Activated naive CD4-positive, alpha-beta T cell treated with anti-CD3 and anti-CD28 coated beads, Interleukin-2, amount 50 U/mL, for 24 hours (primary cell): Measurements from ENCODE around the gene FUZ.

Experiments used
- H3K27ac Mint-ChIP-seq: one replicate; pipeline ENCODE4 v1.8.0; 2021; ENCODE audit warnings: mild to moderate bottlenecking, mixed read lengths
- H3K27me3 Mint-ChIP-seq: one replicate; pipeline ENCODE4 v1.8.0; 2021; ENCODE audit warnings: mixed read lengths
- H3K36me3 Mint-ChIP-seq: one replicate; pipeline ENCODE4 v1.8.0; 2021; ENCODE audit warnings: mixed read lengths
- H3K4me1 Mint-ChIP-seq: one replicate; pipeline ENCODE4 v1.8.0; 2021; ENCODE audit warnings: mixed read lengths
- H3K4me3 Mint-ChIP-seq: one replicate; pipeline ENCODE4 v1.8.0; 2021; ENCODE audit warnings: mild to moderate bottlenecking, mixed read lengths
- H3K9me3 Mint-ChIP-seq: one replicate; pipeline ENCODE4 v1.8.0; 2021; ENCODE audit warnings: mixed read lengths

Gene FUZ

DNA sequence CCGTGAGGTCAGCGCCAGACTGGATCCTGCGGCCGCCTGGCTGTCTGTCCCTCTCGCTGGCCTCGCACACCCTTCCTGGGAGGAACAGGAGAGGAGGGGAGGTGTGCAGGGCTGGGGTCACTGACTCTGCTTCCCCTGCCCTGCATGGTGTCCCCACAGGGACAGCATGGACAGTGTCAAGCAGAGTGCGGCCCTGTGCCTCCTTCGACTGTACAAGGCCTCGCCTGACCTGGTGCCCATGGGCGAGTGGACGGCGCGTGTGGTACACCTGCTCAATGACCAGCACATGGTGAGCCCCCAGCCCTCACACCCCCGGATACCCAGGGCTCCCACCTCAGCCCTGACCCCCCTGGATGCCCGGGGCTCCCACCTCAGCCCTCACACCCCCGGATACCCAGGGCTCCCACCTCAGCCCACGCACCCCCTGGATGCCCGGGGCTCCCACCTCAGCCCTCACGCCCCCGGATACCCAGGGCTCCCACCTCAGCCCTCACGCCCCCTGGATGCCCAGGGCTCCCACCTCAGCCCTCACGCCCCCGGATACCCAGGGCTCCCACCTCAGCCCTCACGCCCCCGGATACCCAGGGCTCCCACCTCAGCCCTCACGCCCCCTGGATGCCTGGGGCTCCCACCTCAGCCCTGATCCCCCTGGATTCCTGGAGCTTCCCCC is 21.2 kb downstream of the FUZ start:
- H3K27me3 Mint-ChIP-seq, result no peaks in the 10 kb centered on the region

DNA sequence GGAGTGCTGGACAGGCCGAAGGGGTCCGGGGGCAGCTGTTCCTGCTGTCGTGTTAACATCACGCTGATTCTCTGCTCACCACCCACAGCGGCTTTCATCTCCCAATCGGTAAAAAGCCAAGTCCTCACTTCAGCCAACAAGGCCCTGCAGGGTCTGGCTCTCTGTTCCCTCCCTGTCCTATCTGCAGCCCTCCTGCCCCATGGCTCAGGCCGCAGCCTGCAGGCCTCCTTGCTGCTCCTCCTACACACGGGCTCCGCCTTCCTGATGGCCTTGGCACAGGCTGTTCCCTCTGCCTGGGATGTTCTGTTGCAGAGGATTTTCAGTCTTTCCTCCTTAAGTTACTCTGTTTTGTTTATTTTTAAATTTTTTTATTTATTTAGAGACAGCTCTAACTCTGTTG is 22.2 kb downstream of the FUZ start:
- peaks cover 8% of the 10 kb centered on the region for H3K4me1 Mint-ChIP-seq
- H3K27me3 Mint-ChIP-seq, result no peaks in the 10 kb centered on the region
- H3K36me3 Mint-ChIP-seq, result peaks cover 7% of the 10 kb centered on the region
- no peaks in the 10 kb centered on the region for H3K9me3 Mint-ChIP-seq
- H3K4me3 Mint-ChIP-seq, result no peak overlapping the region
- no peak overlapping the region for H3K27ac Mint-ChIP-seq

More for the DNA sequence above, 21.2 kb downstream of the FUZ start:
- Mint-ChIP-seq H3K27ac (no peak overlapping the region), H3K36me3 (peaks cover 5% of the 10 kb centered on the region), H3K4me1 (peaks cover 8% of the 10 kb centered on the region), H3K9me3 (no peaks in the 10 kb centered on the region), H3K4me3 (no peak overlapping the region)

DNA sequence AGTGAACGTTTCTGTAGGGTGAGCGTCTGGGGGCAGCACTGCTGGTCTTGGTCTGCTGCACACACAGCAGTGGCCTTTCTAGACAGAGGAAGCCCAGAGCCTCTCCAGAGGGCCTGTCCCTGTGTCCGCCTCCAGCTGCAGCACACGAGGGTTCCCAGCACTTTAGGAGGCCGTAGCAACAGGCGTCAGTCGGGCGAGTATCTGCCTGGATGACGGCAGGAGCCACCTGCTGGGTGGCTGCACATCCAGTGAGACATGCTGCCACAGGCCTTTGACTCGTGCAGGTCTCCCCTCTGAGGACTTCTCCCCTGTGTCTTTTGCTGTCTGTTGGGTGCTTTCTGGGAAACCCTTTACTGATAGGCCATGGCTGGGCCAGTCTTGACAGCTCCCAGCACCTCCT is 24.2 kb downstream of the FUZ start:
- H3K27me3 Mint-ChIP-seq, result no peaks in the 10 kb centered on the region
- no peak overlapping the region for H3K27ac Mint-ChIP-seq
- H3K4me3 Mint-ChIP-seq, result no peak overlapping the region
- peaks cover 13% of the 10 kb centered on the region for H3K36me3 Mint-ChIP-seq
- H3K4me1 Mint-ChIP-seq, result peaks cover 8% of the 10 kb centered on the region
- no peaks in the 10 kb centered on the region for H3K9me3 Mint-ChIP-seq

DNA sequence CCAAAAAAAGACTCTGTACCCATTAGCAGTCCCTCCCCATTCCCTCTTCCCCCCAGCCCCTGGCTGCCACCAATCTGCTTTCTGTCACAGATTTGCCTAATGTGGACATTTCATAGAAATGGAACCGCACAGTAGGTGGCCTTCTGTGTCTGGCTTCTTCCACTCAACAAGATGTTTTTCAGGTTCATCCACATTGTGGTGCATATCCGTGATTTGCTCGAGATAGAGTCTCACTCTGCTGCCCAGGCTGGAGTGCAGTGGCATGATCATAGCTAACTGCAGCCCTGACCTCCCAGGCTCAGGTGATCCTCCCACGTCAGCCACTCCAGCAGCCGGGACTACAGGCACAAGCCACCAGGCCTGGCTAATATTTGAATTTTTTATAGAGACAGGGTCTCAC is 25.3 kb downstream of the FUZ start:
- H3K4me1 Mint-ChIP-seq, result peaks cover 4% of the 10 kb centered on the region
- no peaks in the 10 kb centered on the region for H3K9me3 Mint-ChIP-seq
- no peak overlapping the region for H3K27ac Mint-ChIP-seq
- H3K27me3 Mint-ChIP-seq, result no peaks in the 10 kb centered on the region
- H3K4me3 Mint-ChIP-seq, result no peak overlapping the region
- H3K36me3 Mint-ChIP-seq, result peaks cover 16% of the 10 kb centered on the region

DNA sequence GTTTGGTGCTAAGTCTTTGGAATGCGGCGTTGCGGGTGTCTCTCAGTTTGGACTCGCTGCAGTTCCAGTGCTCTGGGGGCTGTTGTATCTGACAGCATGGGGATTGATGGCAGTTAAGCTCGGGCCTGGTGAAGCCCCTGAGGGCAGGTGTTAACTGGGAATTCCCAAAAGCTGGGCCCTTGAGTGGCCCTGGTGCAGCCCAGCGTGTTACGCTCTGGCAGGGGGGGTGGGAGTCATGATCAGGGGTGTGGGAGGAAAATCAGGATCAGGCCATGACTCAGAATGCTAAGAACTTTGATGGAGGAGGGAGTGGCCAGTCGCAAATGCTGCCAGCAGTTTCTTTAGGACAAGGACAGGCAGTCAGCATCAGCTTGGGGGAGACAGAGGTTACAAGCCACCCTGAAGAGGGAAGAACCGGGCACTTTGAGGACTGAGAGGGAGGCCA is 26.7 kb downstream of the FUZ start:
- peaks cover 16% of the 10 kb centered on the region for H3K36me3 Mint-ChIP-seq
- no peaks in the 10 kb centered on the region for H3K27me3 Mint-ChIP-seq
- no peak overlapping the region for H3K27ac Mint-ChIP-seq
- H3K4me1 Mint-ChIP-seq, result peaks cover 4% of the 10 kb centered on the region
- no peak overlapping the region for H3K4me3 Mint-ChIP-seq
- H3K9me3 Mint-ChIP-seq, result no peaks in the 10 kb centered on the region

DNA sequence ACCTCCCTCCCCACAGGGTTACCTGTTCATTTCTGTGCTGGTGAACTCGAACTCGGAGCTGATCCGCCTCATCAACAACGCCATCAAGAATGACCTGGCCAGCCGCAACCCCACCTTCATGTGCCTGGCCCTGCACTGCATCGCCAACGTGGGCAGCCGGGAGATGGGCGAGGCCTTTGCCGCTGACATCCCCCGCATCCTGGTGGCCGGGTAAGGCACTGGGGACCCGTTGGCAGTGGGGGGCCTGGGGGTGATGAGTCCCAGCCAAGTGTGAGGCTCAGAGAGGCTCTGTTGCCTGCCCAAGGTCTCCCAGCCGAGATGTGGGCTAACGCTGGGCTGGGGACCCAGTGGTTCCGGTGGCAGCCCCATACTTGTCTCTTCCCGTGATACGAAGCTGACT is 30.6 kb downstream of the FUZ start:
- no peak overlapping the region for H3K4me3 Mint-ChIP-seq
- H3K9me3 Mint-ChIP-seq, result no peaks in the 10 kb centered on the region
- no peaks in the 10 kb centered on the region for H3K27me3 Mint-ChIP-seq
- peaks cover 18% of the 10 kb centered on the region for H3K4me1 Mint-ChIP-seq
- peaks cover 13% of the 10 kb centered on the region for H3K36me3 Mint-ChIP-seq
- no peak overlapping the region for H3K27ac Mint-ChIP-seq

DNA sequence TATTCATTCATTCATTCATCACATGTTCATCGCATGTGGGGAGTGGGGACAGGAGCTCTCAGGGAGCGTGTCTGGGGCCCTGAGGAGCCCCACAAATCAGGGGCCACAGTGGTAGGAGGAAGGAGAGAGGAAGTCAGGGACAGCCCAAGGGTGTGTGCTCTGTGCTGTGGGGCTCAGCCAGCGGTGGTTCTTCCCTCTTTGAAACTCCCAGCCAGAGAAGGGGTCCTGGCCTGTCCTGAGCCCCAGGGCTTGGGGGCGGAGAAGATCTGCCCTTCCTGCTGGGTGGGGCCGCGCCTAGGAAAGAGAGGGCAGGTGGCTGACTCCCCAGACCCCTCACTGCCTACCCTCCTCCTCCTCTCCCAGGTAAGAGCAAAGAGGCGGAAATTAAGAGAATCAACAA is 31.7 kb downstream of the FUZ start:
- Mint-ChIP-seq H3K9me3 (no peaks in the 10 kb centered on the region), H3K27ac (peak overlapping the region; percentile 57), H3K36me3 (peaks cover 11% of the 10 kb centered on the region), H3K27me3 (no peaks in the 10 kb centered on the region), H3K4me3 (no peak overlapping the region), H3K4me1 (peaks cover 20% of the 10 kb centered on the region)

DNA sequence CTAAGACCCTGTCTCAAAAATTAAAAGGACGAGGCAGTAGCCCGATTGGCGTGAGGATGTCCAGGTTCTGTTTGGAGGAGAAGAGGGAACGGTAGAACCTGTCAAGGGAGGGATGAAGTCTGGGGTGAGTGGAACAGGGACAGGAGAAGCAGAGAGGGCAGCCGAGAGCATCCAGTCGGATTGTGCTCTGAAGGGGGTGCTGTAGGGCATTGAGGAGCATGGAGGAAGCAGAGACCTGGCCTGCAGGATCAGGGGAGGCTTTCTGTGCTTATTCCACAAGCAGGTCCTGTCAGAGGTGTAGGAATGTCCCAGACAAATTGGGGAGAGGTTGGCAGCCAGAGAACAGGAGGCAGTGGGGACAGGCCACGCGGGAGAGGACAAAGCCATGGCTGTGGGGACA is 32.2 kb downstream of the FUZ start:
- peaks cover 11% of the 10 kb centered on the region for H3K36me3 Mint-ChIP-seq
- no peaks in the 10 kb centered on the region for H3K9me3 Mint-ChIP-seq
- peaks cover 24% of the 10 kb centered on the region for H3K4me1 Mint-ChIP-seq
- no peak overlapping the region for H3K4me3 Mint-ChIP-seq
- H3K27me3 Mint-ChIP-seq, result no peaks in the 10 kb centered on the region
- peak overlapping the region; percentile 57 for H3K27ac Mint-ChIP-seq

DNA sequence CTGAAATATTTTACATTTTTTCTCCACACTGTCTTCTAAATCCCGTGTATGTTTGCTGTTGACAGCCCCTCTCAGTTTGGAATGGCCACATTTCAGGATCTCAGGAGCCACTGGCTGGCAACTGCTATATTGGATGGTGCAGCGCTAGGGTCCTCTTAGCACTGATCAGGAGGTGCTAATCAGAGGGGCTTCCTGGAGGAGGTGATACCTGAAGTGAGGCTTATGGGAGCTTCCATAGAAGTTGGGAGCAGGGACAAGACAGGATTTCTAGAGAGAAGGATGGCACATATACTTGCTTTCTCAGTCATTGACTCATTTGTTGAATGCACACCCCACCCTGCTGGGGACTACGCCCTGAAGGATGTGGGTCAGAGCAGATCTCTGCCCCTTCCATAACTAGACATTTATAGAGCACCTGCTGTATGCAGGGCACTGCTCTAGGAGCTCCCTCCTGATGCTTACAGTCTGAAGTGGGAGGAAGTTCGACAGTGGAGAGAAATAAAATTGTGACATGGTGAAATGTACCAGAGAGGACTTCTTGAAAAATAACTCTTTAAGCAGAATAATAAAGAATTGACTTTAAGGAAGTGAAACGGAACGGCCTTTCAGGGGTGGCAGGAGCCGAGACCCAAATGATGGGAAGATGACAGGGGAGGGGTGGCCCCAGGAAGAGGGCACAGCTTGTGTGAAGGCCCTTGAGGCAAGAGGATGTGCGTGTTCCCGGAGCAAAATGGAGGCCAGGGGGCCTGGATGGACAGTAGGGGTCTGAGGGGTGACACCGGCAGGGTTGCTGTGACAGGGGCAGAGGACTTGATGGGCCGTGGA is 33.1 kb downstream of the FUZ start:
- no peaks in the 10 kb centered on the region for H3K9me3 Mint-ChIP-seq

DNA sequence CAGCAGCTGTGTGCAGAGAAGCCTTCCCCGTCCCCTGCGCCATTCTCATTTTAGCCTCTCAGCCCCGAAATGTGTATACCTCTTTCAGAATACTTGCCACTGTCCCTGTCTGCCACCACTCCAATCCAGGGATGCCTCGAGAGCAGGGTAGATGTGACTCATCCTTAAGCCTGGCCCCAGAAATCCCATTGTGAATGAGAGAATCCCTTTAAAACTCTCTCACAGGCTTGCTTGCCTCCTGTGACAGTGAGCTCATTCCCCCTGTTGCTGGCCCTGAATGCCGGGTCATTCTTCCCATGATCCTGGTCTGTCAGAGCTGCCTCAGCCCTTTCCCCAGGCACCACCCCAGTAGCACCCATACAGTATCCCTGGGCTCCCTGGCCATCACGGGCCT is 36.7 kb downstream of the FUZ start:
- H3K36me3 Mint-ChIP-seq, result peaks cover 4% of the 10 kb centered on the region
- H3K27me3 Mint-ChIP-seq, result no peaks in the 10 kb centered on the region
- peak overlapping the region; percentile 72 for H3K27ac Mint-ChIP-seq
- H3K4me3 Mint-ChIP-seq, result no peak overlapping the region
- peaks cover 36% of the 10 kb centered on the region for H3K4me1 Mint-ChIP-seq
- H3K9me3 Mint-ChIP-seq, result no peaks in the 10 kb centered on the region

More for the DNA sequence above, 33.1 kb downstream of the FUZ start:
- no peak overlapping the region for H3K27ac Mint-ChIP-seq
- no peak overlapping the region for H3K4me3 Mint-ChIP-seq
- H3K27me3 Mint-ChIP-seq, result no peaks in the 10 kb centered on the region
- H3K4me1 Mint-ChIP-seq, result peaks cover 24% of the 10 kb centered on the region
- peaks cover 7% of the 10 kb centered on the region for H3K36me3 Mint-ChIP-seq

DNA sequence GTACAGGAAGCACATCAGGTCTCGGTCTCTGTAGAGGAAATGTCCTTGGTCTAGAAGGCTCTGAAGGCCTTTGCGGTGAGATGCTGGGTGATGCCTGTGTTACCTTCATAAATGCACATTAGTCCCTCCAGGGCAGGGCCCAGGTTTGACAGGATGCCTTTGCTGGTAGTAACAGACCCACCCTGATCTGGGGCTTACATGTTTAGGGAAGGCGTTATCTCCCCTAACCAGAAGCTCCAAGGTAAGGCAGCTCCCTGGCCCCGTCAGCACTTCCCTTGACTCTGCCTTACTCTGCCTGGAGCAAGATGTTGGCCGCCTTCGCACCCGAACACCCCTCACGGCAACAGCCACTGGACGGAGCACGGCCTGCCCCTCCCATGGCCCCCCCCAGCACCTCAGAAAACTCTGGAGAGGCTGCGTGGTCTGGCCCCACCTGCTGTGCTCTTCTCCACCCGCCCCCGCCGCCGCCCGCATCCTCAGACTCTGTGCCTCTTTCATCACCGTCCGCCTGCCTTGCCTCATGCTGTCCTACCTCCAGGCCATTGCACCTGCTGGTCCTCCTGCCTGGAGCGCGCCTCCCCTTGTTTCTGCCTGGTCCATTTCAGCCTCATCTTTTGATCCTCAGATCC is 37.2 kb downstream of the FUZ start:
- Mint-ChIP-seq H3K4me3 (no peak overlapping the region), H3K27ac (peak overlapping the region; percentile 72), H3K9me3 (no peaks in the 10 kb centered on the region), H3K27me3 (no peaks in the 10 kb centered on the region), H3K4me1 (peaks cover 35% of the 10 kb centered on the region), H3K36me3 (peaks cover 2% of the 10 kb centered on the region)

DNA sequence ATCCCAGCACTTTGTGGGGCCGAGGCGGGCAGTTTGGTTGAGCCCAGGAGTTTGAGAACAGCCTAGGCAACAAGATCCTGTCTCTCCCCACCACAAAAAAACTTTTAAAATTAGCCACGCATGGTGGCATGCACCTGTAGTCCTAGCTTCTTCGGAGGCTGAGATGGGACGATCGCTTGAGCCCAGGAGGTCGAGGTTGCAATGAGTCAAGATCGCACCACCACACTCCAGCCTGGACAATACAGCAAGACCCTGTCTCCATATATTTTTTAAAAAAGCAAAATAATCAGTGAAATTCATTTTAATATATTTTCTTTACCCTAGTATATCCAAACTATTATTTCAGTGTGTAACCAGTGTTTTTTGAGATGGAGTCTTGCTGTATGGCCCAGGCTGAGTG is 38.1 kb downstream of the FUZ start:
- Mint-ChIP-seq H3K4me1 (peaks cover 32% of the 10 kb centered on the region), H3K9me3 (no peaks in the 10 kb centered on the region), H3K27me3 (no peaks in the 10 kb centered on the region), H3K27ac (no peak overlapping the region), H3K36me3 (peaks cover 2% of the 10 kb centered on the region), H3K4me3 (no peak overlapping the region)

DNA sequence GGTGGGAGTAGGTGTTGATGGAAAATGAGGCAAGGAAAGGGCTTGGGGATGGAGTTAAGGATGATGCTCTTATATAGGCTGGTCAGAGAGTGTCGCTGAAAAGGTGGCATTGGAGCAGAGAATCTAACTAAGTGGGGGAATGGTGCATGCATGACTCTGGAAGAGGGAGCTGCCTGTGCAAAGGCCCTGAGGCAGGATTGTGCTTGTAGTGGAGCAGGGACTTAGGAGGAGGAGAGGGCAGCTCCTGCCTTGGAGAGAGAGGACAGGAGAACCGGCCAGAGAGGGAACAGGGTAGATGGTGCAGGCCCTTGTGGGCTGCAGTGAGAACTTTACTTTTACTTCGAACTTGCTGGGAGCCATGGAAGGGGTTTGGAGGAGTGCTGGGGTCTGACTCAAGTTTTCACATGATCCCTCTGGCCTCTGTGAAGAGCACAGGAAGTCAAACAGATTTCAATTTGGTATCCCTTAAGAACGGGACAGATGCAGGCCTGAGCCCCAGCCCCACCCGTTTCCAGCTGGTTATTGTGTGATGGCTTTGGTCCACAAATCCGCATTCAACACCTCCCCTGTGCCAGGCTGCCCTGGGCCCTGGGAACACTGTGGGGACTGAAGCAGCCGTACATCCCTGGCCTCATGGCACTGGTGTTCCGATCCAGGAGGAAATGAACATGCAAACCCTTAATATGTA is 39.3 kb downstream of the FUZ start:
- Mint-ChIP-seq H3K4me1 (peaks cover 35% of the 10 kb centered on the region), H3K27me3 (no peaks in the 10 kb centered on the region), H3K27ac (no peak overlapping the region), H3K9me3 (no peaks in the 10 kb centered on the region), H3K4me3 (no peak overlapping the region), H3K36me3 (peaks cover 2% of the 10 kb centered on the region)

DNA sequence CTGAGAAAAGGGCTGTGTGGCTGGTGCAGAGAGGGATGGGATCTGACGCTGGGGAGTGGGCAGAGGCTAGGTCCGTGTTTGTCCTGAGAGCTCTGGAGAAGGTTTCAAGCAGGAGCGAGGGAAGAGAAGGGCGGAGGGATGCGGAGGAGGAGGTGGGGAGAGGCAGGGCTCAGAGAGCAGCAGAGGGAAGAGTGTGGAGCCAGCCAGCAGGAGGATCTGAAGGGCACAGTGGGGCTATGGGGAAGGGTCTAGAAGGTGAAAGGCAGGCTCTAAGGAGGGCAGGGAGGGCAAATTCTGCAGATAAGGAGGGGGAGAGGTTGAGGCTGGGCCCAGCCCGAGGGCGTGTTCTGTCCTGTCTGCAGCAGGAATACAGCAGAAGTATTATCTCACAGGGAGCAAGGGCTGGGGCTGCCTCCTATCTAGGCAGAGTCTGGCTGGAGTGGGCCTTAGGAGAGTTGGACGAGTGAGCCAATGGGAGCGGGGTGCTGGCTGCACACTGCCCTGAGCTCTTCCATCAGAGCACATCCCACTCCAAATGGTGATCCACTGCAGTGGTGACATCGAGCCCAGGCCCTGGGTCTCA is 40.2 kb downstream of the FUZ start:
- Mint-ChIP-seq H3K9me3 (no peaks in the 10 kb centered on the region), H3K27me3 (no peaks in the 10 kb centered on the region), H3K4me1 (peaks cover 37% of the 10 kb centered on the region), H3K27ac (no peak overlapping the region), H3K36me3 (peaks cover 2% of the 10 kb centered on the region), H3K4me3 (no peak overlapping the region)

DNA sequence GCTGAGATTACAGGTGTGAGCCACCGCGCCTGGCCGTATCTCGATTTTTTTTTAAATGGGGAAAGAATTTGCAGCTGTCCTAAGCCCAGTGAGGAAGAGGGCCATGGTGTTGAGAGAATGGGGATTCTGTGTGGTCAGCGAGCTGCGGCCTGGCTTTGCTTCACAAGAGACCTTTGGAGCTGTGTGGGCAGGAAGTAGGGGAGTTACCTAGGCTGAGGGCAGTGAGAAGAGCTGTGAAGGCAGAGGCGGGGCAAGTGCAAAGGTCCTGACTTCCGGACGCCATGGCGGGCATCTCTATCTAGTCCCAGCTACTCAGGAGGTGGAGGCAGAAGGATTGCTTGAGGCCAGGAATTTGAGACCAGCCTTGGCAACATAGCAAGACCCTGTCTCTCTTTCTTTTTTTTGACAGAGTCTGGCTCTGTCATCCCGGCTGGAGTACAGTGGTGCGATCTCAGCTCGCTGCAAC is 41.4 kb downstream of the FUZ start:
- peaks cover 46% of the 10 kb centered on the region for H3K4me1 Mint-ChIP-seq
- H3K27me3 Mint-ChIP-seq, result no peaks in the 10 kb centered on the region
- peaks cover 2% of the 10 kb centered on the region for H3K36me3 Mint-ChIP-seq
- no peaks in the 10 kb centered on the region for H3K9me3 Mint-ChIP-seq
- H3K27ac Mint-ChIP-seq, result no peak overlapping the region
- H3K4me3 Mint-ChIP-seq, result peak overlapping the region; percentile 3
